Kidney (tissue), 14 donors: ENCODE results near the gene HGF. TPM values are rescaled to one million over a fixed set of nuclear protein-coding genes. Genes with fewer than 3 reads are reported as not detected.

Source experiments
- DNase-seq, 5 donors: peaks; one replicate each; pipeline ENCODE4 v3.0.0-alpha.2; 2013 to 2020
- FAIRE-seq: peaks from 2 replicates; lab custom pipeline; 2012; peaks lifted over from hg19 to GRCh38; lab: Jason Lieb, UNC
- H3K27ac ChIP-seq, 2 donors: one replicate each; pipeline ENCODE4 v1.7.0; 2013; ENCODE audit warnings: low read depth in 2 of 2, low read length in 2 of 2, inconsistent platforms in 1 of 2
- H3K27me3 ChIP-seq: one replicate; pipeline ENCODE4 v1.7.1; 2013; ENCODE audit warnings: low read length, inconsistent platforms; ENCODE audit not compliant: control insufficient read depth, insufficient read depth
- H3K36me3 ChIP-seq, 3 donors: one replicate each; pipeline versions ENCODE4 v1.7.0 to v1.7.1; 2013; ENCODE audit warnings: low read length in 3 of 3, control low read depth in 1 of 3, inconsistent platforms in 1 of 3; ENCODE audit not compliant: insufficient read depth in 3 of 3, control insufficient read depth in 2 of 3
- H3K4me1 ChIP-seq, 3 donors: one replicate each; pipeline versions ENCODE4 v1.7.0 to v1.7.1; 2013; ENCODE audit warnings: low read length in 3 of 3, inconsistent platforms in 1 of 3, low read depth in 1 of 3; ENCODE audit not compliant: control insufficient read depth in 2 of 3, insufficient read depth in 2 of 3
- H3K4me3 ChIP-seq, 3 donors: one replicate each; pipeline versions ENCODE4 v1.7.0 to v1.8.1; 2013; ENCODE audit warnings: low read length in 3 of 3, control low read depth in 1 of 3, inconsistent platforms in 1 of 3
- H3K9ac ChIP-seq, 3 donors: one replicate each; pipeline versions ENCODE4 v1.7.0 to v1.7.1; 2013; ENCODE audit warnings: low read length in 3 of 3, control low read depth in 1 of 3, inconsistent platforms in 1 of 3
- H3K9me3 ChIP-seq, 3 donors: one replicate each; pipeline versions ENCODE4 v1.7.0 to v1.7.1; 2013; ENCODE audit warnings: low read length in 3 of 3, control low read depth in 1 of 3, inconsistent platforms in 1 of 3; ENCODE audit not compliant: control insufficient read depth in 2 of 3, insufficient read depth in 1 of 3
- intact Hi-C: fragments of 100-400 bp; cut with DNase I; formaldehyde crosslinking; loops from one replicate; pipeline ENCODE4 v1.11.1; 2022
- polyA plus RNA-seq: library from polyadenylated mRNA; stranded (reverse); fragments of 350-450 nt; fragmentation: Illumina TruSeq; extraction: RNeasy Lipid Tissue Mini Kit (QIAGEN cat#74804); gene quantifications from one replicate; pipeline ENCODE4 v1.2.3, GENCODE V29; 2014; ENCODE audit warnings: low read depth, low replicate concordance; ENCODE audit not compliant: insufficient read depth
- total RNA-seq: library from RNA; stranded (reverse); fragmentation: NEBNext Ultra II Directional; extraction: Animal tissue kit (Norgen Biotek cat#: 25700); gene quantifications from one replicate; pipeline ENCODE4 v1.2.1, GENCODE V29; 2021
- TF ChIP-seq, protein P1 (sequence below): IDR thresholded peaks from 3 replicates; pipeline ENCODE4 v1.5.1; 2012; ENCODE audit warnings: mild to moderate bottlenecking, moderate library complexity, borderline replicate concordance; ENCODE audit not compliant: insufficient read depth; ENCODE audit errors: extremely low read depth
- donor health status: control.
- donor health status: control.
- donor health status: control.
- donor health status: control.
- donor health status: control.
- donor health status: DM: yes; HTN: yes; CAD: no.
- donor health status: Normal renal cell carcinoma (clear cell type).

Gene HGF
- total and polyA plus RNA-seq, 2 donors from 2014 or later = 2.6 to 23.8 TPM

DNA sequence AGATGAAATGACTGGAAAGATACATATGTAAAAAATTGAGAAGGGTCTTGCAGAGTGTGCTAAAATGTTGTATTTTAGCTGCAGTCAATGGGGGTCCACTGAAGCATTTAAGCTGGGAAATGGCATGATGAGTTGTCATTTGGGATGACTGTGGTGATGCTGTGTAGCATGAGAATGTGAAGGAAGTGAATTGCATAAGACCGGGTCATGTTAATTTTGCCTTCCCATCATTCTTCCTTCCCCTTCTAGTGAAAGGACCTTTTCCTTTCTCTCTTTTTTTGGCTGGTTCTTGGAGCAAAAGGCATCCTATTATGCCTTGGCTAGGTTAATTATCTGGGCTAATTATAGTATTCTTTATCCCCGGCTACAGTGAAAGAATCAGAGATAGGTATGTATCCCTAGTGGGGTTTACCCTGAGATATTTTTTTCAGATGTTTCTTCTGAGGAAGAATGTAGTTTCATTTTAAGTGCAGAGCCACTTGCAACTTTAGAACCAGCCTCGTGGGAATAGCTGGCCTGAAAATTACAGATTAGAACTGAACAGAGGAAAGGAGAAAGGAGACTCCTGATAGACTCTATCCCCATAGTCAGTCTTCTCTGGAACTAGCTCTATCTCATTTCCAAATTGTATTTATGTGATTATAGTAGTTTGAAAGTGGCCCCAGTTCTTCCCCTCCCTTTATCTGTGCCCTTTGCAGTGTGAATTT, 93.6 kb downstream of the HGF start:
- Histone ChIP-seq H3K4me3 (no peak overlapping the region), H3K27ac (no peak overlapping the region), H3K27me3 (no peaks in the 10 kb centered on the region), H3K4me1 (no peaks in the 10 kb centered on the region), H3K9me3 (no peaks in the 10 kb centered on the region), H3K9ac (no peak overlapping the region), H3K36me3 (no peaks in the 10 kb centered on the region)
- no peak for DNase-seq
- no peak for FAIRE-seq
- TF ChIP-seq, protein P1, sequence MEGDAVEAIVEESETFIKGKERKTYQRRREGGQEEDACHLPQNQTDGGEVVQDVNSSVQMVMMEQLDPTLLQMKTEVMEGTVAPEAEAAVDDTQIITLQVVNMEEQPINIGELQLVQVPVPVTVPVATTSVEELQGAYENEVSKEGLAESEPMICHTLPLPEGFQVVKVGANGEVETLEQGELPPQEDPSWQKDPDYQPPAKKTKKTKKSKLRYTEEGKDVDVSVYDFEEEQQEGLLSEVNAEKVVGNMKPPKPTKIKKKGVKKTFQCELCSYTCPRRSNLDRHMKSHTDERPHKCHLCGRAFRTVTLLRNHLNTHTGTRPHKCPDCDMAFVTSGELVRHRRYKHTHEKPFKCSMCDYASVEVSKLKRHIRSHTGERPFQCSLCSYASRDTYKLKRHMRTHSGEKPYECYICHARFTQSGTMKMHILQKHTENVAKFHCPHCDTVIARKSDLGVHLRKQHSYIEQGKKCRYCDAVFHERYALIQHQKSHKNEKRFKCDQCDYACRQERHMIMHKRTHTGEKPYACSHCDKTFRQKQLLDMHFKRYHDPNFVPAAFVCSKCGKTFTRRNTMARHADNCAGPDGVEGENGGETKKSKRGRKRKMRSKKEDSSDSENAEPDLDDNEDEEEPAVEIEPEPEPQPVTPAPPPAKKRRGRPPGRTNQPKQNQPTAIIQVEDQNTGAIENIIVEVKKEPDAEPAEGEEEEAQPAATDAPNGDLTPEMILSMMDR = no peak
- intact Hi-C loops = no loop called here

DNA sequence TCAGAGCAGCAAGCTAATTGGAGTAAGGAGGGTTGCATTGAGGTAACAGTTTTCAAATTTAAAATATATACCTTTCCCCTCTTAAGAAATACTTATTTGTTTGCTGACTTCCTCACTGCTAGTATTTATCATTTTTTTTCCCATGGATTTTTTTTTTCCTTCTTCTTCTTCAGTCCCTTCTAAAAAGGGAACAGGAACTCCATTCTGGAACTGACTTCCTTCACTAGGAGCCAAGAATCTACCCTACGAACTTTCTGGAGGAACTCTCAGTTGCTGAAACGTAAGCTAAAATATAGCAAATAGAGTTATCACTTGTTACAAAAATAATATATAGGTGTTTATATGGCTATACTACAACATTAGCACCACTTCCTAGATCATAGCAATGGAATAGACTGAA, 95.4 kb downstream of the HGF start:
- Histone ChIP-seq H3K27ac (no peak overlapping the region), H3K9me3 (no peaks in the 10 kb centered on the region), H3K4me1 (no peaks in the 10 kb centered on the region), H3K9ac (no peak overlapping the region), H3K36me3 (no peaks in the 10 kb centered on the region), H3K27me3 (no peaks in the 10 kb centered on the region), H3K4me3 (no peak overlapping the region)
- FAIRE-seq (no peak), DNase-seq (no peak)
- TF ChIP-seq, protein P1 = no peak
- intact Hi-C loops = no loop called here

DNA sequence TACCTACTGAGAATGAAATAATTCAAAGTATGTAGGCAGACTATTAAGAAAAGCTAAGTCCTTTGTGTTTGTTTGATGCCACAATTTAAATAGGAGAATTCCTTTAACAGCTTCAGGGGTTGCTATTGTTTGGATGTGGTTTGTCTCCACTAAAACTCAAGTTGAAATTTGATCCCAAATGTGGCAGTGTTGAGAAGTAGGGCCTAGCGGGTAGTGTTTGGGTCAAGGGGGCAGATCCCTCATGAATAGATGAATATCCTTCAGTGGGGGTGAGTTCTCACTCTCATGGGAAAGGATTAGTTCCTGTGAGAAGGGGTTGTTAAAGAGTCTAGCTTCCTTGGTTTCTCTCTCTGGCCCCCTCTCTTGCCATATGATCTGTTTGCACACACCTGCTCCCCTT, 97.0 kb downstream of the HGF start:
- intact Hi-C loops = no loop called here

More for the DNA sequence above, 97.0 kb downstream of the HGF start:
- TF ChIP-seq, protein P1 = no peak
- FAIRE-seq (no peak), DNase-seq (no peak)
- H3K9me3 ChIP-seq = no peaks in the 10 kb centered on the region
- H3K36me3 ChIP-seq = no peaks in the 10 kb centered on the region
- no peaks in the 10 kb centered on the region for H3K4me1 ChIP-seq
- H3K4me3 ChIP-seq = no peak overlapping the region
- no peak overlapping the region for H3K9ac ChIP-seq
- H3K27me3 ChIP-seq = no peaks in the 10 kb centered on the region
- H3K27ac ChIP-seq = no peak overlapping the region
